Measurements from ENCODE around the gene ATXN7L1.
"Not testable (repeated sequence)": the region's sequence is repeated elsewhere in the genome, so short reads cannot be mapped to it uniquely, and the experiment has no call there.

ATXN7L1 gene

DNA sequence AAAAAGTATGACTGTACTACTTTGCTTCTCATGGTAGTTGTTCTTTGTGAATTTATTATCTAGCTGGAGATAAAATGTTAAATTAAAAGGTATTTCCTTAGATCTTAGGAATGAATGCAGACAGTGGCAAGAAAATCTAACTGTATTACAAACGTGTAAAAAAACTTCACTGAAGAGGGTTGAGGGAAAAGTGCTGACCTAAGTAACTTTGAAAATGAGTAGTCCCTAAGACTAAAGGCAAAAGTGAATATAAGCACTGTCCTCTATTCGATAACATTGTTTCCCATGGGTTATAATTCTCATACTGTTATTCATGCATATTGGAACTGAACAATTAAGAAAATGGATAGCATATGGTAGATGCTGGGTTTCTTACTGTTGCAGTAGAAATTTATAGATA, 148.4 kb downstream of the ATXN7L1 start:
- DNase-seq, result no peak

- no peak for DNase-seq
These were observed 151.7 kb downstream of the ATXN7L1 start for GRCh38 chr7:105724688-105725087.

- no peak for DNase-seq
These were observed 152.8 kb downstream of the ATXN7L1 start for GRCh38 chr7:105723572-105723971.

- no peak for DNase-seq
These were observed 154.8 kb downstream of the ATXN7L1 start for GRCh38 chr7:105721571-105722104.

GRCh38 chr7:105719919-105720318, 156.5 kb downstream of the ATXN7L1 start:
- DNase-seq, result no peak

GRCh38 chr7:105719395-105719794, 157.0 kb downstream of the ATXN7L1 start:
- no peak for DNase-seq

GRCh38 chr7:105718511-105718925, 157.9 kb downstream of the ATXN7L1 start:
- DNase-seq, result no peak

DNA sequence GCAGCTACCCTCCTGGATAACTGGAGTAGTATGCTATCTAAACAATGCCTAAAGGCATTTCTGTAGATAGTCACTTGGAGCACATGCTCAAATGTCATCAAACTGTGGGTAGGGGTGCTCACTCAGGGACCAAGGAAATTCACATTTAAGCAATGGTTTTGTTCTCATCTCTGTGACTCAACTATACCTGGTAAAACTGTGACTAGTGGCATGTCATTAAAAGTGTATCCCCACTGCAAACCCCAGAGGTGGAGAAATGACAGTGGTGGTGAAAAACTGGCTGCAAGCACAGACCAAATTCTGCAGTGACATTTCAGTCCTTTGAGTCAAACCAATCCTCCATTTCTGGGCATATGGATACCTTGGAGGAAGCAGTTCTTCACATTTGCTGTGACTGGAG, 160.9 kb downstream of the ATXN7L1 start:
- DNase-seq, result no peak

GRCh38 chr7:105713488-105714465, 162.6 kb downstream of the ATXN7L1 start:
- no peak for DNase-seq

DNA sequence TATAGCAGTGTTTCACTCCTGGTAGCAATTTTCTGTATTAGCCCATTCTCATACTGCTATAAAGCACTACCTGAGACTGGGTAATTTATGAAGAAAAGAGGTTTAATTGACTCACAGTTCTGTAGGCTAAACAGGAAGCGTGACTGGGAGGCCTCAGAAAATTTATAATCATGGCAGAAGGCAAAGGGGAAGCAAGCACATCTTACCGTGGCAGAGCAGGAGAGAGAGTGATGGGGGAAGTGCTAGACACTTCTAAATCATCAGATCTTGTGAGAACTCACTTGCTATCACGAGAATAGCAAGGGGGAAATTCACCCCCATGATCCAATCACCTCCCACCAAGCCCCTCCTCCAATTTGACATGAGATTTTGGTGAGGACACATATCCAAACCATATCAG, 163.5 kb downstream of the ATXN7L1 start:
- DNase-seq, result no peak

GRCh38 chr7:105711726-105712402, 164.5 kb downstream of the ATXN7L1 start:
- DNase-seq, result no peak

DNA sequence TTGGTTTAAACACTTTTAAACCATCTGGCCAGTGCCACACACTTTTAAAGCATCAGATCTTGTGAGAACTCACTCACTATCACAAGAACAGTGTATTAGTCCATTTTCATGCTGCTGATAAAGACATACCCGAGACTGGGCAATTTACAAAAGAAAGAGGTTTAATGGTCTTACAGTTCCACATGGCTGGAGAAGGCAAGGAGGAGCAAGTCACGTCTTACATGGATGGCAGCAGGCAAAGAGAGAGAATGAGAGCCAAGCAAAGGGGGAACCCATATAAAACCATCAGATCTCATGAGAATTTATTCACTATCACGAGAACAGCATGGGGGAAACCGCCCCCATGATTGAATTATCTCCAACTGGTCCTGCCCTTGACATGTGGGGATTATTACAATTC, 165.7 kb downstream of the ATXN7L1 start:
- not testable (repeated sequence) for DNase-seq

GRCh38 chr7:105708763-105709080, 167.7 kb downstream of the ATXN7L1 start:
- no peak for DNase-seq

GRCh38 chr7:105707967-105708762, 168.2 kb downstream of the ATXN7L1 start:
- DNase-seq, result no peak

- no peak for DNase-seq
These were observed 169.0 kb downstream of the ATXN7L1 start for GRCh38 chr7:105707381-105707780.

DNA sequence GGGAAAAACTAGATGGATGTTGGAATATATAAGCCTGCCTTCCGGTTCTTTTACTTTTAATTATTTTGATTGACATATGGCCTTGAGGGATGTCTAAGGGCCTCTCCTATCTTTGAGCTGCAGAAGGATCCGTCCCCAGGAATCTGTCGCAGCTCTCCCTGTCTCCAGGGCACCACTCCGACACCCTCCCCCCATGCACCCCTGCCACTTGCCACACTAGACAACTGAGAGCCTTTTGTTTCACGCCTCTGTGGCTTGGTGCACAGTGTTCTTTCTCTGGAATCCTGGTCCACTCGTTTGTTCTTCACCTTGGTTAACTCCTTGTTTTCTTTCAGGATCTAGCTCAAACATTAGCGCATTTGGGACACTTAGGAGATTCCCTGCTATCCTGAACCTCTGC, 171.0 kb downstream of the ATXN7L1 start:
- DNase-seq, result no peak

DNA sequence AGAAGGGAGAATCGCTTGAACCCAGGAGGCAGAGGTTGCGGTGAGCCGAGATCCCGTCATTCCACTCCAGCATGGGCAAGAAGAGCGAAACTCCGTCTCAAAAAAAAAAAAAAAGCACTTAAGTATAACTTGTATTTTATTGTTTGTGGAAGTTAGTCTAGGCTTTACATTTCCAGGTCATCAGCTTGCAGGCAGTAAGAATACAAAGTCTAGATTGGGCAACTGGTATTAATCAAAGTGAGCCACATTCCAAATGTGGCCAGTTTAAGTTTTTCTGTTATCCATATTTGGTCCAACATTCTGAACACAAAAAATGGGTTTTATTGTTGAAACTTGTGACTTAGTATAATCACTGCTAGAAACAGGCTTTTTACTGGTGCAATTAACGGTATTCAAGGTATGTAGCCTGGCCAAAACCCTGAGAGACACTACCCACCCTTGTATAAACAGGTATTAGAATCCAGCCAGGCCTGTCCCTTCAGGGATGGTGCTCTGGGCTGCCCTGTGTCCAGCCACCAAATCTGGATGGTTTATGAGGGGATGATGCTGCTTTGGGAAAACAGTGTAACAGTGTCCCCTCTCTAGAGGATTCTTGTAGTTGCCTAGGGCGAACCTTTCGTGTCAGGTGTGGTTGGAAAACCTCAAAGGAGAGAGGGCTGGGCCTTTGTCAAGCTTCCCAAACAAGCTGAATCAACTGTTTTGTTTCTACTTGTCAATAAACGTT, 173.0 kb downstream of the ATXN7L1 start:
- no peak for DNase-seq

- DNase-seq, result no peak
These were observed 176.7 kb downstream of the ATXN7L1 start for GRCh38 chr7:105699568-105700236.

DNA sequence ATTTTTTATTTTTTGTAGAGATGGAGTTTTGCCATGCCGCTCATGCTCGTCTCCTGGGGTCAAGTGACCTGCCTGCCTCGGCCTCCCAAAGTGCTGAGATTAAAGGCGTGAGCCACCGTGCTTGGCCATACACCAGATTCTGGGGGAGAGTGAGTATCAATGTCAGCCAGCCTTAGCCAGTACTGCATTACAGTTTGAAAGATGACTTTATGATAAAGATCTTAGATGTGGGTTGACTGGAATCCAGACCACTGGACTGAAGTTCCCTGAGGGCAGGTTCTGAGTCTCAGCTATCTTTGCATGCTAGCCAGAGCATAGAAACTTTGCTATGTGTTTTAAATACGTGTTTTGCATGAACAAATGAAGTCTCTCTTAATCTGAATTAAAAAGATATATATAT, 177.9 kb downstream of the ATXN7L1 start:
- no peak for DNase-seq

GRCh38 chr7:105697753-105698152, 178.6 kb downstream of the ATXN7L1 start:
- no peak for DNase-seq

DNA sequence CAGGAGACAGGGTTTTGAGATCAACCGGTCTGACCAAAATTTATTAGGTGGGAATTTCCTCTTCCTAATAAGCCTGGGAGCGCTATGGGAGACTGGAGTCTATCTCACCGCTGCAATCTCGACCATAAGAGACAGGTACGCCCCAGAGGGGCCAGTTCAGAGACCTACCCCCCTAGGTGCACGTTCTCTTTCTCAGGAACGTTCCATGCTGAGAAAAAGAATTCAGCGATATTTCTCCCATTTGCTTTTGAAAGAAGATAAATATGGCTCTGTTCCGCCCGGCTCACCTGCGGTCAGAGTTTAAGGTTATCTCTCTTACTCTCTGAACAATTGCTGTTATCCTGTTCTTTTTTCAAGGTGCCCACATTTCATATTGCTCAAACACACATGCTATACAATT, 179.2 kb downstream of the ATXN7L1 start:
- DNase-seq, result not testable (repeated sequence)

- no peak for DNase-seq
These were observed 182.8 kb downstream of the ATXN7L1 start for GRCh38 chr7:105693576-105693975.

Data from activated T-cell treated with anti-CD3 and anti-CD28 coated beads, Interleukin-2, amount 50 U/mL, for 1 hour (primary cell).